HEK293 (cell line): ENCODE measurements around the gene PEPD.

ENCODE experiments used
- TCF7L2 ChIP-seq: IDR thresholded peaks from 2 replicates; pipeline ENCODE4 v1.6.1; 2011; ENCODE audit warnings: low read depth, mild to moderate bottlenecking, inconsistent platforms, low read length, moderate library complexity, borderline replicate concordance
- ZBTB49 ChIP-seq: fragments of 450-650 bp; formaldehyde crosslinking; IDR thresholded peaks from 2 replicates; pipeline ENCODE4 v1.5.1; 2016; ENCODE audit warnings: missing biosample characterization, missing genetic modification characterization, low read depth
- ZNF302 ChIP-seq: fragments of 450-650 bp; formaldehyde crosslinking; IDR thresholded peaks from 2 replicates; pipeline ENCODE4 v1.5.1; 2016; ENCODE audit warnings: missing biosample characterization, missing genetic modification characterization, low read depth
- ZNF707 ChIP-seq: fragments of 450-650 bp; formaldehyde crosslinking; IDR thresholded peaks from 2 replicates; pipeline ENCODE4 v1.5.1; 2016; ENCODE audit warnings: missing biosample characterization, missing genetic modification characterization
- TF ChIP-seq, protein P1 (sequence below): fragments of 450-650 bp; formaldehyde crosslinking; IDR thresholded peaks from 2 replicates; pipeline ENCODE4 v1.5.1; 2016; ENCODE audit warnings: missing biosample characterization, missing genetic modification characterization

DNA sequence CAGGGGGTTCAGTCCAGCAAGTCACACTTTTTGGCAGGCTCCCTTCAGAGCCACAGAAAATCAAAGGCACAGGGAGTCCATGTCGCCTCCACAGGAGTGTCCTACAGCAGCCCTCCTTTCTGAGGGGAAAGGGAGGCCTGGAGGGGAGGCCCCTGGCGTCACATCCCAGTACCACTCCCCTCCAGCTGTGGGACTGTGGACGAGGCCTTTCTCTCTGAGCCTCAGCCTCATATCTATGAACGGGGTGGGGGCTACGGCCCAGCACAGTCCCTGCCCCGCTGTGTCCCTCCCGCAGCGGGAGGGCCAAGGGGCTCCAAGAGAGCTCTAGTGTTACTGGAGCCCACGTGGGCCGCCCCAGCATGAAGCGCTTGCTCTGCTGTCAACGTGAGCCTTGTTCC, 23.8 kb downstream of the PEPD start:
- TF ChIP-seq ZBTB49 (tag by site-specific recombination) (no peak), ZNF302 (tag by site-specific recombination) (no peak), TCF7L2 (no peak), ZNF707 (tag by site-specific recombination) (no peak)
- TF ChIP-seq, protein P1, sequence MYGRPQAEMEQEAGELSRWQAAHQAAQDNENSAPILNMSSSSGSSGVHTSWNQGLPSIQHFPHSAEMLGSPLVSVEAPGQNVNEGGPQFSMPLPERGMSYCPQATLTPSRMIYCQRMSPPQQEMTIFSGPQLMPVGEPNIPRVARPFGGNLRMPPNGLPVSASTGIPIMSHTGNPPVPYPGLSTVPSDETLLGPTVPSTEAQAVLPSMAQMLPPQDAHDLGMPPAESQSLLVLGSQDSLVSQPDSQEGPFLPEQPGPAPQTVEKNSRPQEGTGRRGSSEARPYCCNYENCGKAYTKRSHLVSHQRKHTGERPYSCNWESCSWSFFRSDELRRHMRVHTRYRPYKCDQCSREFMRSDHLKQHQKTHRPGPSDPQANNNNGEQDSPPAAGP (tag by site-specific recombination): no peak
